GM12865 (cell line): Measurements from ENCODE around the gene GDPD3.

ENCODE experiments used
- DNase-seq: peaks from one replicate; pipeline ENCODE4 v3.0.0; 2010; ENCODE audit warnings: low read depth
- H3K4me3 ChIP-seq: 2 replicates; pipeline ENCODE4 v1.5.1; 2011; ENCODE audit warnings: mild to moderate bottlenecking, low read depth, low read length, control low read depth
- TF ChIP-seq, protein P1 (sequence below): IDR thresholded peaks from 2 replicates; pipeline ENCODE4 v1.5.1; 2011; ENCODE audit warnings: low read length, control low read depth, low read depth, inconsistent platforms; ENCODE audit not compliant: insufficient read depth; ENCODE audit errors: missing control alignments

GDPD3 gene, protein sequence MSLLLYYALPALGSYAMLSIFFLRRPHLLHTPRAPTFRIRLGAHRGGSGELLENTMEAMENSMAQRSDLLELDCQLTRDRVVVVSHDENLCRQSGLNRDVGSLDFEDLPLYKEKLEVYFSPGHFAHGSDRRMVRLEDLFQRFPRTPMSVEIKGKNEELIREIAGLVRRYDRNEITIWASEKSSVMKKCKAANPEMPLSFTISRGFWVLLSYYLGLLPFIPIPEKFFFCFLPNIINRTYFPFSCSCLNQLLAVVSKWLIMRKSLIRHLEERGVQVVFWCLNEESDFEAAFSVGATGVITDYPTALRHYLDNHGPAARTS

DNA sequence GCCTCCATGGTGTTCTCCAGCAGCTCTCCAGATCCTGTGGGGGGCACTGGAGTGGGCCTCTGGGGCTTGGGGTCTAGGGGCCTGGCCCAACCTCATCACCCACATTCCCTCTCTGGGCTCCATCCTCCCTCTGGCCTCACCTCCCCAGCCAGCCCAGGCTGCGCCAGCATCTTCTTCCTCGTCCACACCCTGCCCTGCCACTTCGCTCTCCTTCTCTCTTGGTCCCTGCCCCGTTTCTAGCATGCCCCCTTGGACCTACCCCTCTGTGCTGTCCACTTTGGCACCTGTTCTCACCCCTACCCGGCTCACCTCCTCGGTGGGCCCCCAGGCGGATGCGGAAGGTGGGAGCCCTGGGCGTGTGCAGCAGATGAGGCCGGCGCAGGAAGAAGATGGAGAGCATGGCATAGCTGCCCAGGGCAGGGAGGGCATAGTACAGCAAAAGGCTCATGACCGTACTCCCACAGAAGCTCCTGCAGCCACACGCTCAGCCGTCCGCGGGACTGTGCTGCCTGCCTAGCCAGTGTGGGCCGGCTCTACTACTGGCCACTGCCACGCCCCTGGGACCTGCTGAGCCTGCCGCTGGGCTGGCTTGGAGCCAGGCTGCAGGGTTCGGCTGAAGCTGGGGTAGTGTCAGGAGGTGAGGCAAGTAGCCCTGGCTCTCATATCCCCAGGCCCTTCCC, at the start of gene GDPD3:
TSS of gene GDPD3 (minus strand) at position 507 of the 680 bp plus-strand sequence. CDS start at position 448, 59 bp downstream.
- H3K4me3 ChIP-seq: no peak within 1 kb of the TSS
- TF ChIP-seq, protein P1, sequence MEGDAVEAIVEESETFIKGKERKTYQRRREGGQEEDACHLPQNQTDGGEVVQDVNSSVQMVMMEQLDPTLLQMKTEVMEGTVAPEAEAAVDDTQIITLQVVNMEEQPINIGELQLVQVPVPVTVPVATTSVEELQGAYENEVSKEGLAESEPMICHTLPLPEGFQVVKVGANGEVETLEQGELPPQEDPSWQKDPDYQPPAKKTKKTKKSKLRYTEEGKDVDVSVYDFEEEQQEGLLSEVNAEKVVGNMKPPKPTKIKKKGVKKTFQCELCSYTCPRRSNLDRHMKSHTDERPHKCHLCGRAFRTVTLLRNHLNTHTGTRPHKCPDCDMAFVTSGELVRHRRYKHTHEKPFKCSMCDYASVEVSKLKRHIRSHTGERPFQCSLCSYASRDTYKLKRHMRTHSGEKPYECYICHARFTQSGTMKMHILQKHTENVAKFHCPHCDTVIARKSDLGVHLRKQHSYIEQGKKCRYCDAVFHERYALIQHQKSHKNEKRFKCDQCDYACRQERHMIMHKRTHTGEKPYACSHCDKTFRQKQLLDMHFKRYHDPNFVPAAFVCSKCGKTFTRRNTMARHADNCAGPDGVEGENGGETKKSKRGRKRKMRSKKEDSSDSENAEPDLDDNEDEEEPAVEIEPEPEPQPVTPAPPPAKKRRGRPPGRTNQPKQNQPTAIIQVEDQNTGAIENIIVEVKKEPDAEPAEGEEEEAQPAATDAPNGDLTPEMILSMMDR: no peak
- no peak for DNase-seq

DNA sequence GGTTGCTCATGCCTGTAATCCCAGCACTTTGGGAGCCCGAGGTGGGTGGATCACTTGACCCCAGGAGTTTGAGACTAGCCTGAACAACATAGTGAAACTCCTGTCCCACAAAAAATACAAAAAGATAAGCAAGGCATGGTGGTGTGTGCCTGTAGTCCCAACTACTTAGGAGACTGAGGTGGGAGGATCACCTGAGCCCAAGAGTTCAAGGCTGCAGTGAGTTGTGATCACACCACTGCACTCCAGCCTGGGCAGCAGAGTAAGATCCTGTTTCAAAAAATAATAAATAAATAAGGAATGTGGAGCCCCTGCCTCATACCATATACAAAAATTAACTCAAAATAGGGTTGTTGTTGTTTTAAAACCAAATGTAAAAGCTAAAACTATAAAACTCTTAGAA, 43.9 kb upstream of the GDPD3 start:
- H3K4me3 ChIP-seq: no peak overlapping the region
- TF ChIP-seq, protein P1: no peak
- DNase-seq: no peak

DNA sequence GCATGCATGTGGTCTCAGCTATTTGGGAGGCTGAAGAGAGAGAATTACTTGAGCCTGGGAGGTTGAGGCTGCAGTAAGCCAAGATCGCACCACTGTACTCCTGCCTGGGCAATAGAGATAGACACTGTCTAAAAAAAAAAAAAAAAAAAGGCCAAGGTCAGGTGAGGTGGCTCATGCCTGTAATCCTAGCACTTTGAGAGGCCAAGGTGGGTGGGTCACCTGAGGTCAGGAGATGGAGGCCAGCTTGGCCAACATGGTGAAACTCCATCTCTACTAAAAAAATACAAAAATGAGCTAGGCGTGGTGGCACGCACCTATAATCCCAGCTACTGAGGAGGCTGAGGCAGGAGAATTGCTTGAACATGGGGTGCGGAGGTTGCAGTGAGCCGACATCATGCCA, 41.9 kb upstream of the GDPD3 start:
- H3K4me3 ChIP-seq: no peak overlapping the region
- TF ChIP-seq, protein P1: no peak
- DNase-seq: no peak

DNA sequence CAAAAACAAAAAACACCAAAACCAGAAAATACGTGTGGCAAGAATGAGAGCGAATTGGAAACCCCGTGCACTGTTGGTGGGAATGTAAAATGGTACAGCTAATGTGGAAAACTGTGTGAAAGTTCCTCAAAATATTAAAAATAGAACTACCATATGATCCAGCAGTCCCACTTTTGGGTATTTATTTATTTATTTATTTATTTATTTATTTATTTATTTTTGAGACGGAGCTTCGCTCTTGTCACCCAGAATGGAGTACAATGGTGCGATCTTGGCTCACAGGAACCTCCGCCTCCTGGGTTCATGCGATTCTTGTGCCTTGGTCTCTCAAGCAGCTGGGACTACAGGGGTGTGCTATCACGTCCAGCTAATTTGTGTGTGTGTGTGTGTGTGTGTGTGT, 39.2 kb upstream of the GDPD3 start:
- no peak for DNase-seq
- TF ChIP-seq, protein P1: no peak
- no peak overlapping the region for H3K4me3 ChIP-seq

DNA sequence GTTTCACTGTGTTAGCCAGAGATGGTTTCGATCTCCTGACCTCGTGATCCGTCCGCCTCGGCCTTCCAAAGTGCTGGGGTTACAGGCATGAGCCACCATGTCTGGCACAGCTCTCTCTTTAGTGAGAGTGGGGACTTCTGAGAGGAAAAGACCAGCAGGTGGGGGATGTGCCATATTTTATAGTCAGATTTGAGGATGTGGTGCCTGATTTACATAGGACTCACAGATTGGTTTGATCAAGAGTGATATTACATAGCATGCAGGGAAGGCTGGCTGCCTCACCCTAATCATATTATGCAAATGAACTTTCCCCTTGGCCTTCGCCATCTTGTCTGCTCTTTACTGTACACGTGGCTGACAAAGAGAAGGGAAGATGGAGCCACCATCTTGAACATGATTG, 37.8 kb upstream of the GDPD3 start:
- TF ChIP-seq, protein P1: no peak
- DNase-seq: no peak
- no peak overlapping the region for H3K4me3 ChIP-seq

DNA sequence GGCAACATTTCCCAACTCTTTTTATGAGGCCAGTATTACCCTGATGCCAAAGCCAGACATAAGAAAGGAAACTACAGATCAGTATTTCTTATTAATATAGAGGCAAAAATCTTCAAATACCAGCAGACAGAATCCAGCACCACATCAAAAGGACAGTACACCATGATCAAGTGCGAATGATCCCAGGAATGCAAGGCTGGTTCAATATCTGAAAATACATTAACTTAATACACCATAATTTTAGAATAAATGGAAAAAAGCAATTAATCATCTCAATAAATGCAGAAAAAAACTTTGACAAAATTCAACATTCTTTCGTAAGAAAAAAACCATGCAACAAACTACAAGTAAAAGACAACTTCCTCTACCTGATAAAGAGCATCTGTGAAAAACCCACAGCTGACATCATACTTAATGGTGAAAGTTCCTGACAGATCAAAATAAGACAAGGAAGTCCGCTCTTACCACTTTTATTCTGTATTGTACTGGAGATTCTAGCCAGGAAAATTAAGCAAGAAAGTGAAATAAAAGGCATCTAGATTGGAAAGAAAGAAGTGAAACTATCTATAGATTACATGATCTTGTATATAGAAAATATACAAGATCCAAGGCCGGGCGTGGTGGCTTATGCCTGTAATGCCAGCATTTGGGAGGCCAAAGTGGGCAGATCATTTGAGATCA, 36.1 kb upstream of the GDPD3 start:
- TF ChIP-seq, protein P1: no peak
- H3K4me3 ChIP-seq: no peak overlapping the region
- DNase-seq: no peak
